A673 (cell line): Measurements from ENCODE around the gene PCBP1. TPM values are rescaled to one million over a fixed set of nuclear protein-coding genes. Genes with fewer than 3 reads are reported as not detected.
A peak's percentile ranks its signal among the peaks of the same experiment; 100 is the strongest.

Experiments used
- Bru-seq: library from RNA; stranded (reverse); fragments of 400-500 nt; gene quantifications from one replicate; lab custom pipeline; 2021; lab: Mats Ljungman, UMichigan
- BruChase-seq, 2 experiments: library from RNA; stranded (reverse); fragments of 400-500 nt; gene quantifications; one replicate each; lab custom pipeline; 2021; lab: Mats Ljungman, UMichigan
- BruUV-seq: library from RNA; stranded (reverse); fragments of 400-500 nt; replicated peaks from 2 replicates; lab custom pipeline; 2021; lab: Mats Ljungman, UMichigan
- CTCF ChIA-PET: fragments of 300-600 bp; sonication (Branson Sonifier 250); formaldehyde crosslinking; loops from one replicate; lab custom pipeline; 2022; ENCODE audit warnings: antibody characterized with exemption; lab: Charles Lee
- POLR2A ChIA-PET: fragments of 300-600 bp; sonication (Branson Sonifier 250); formaldehyde crosslinking; loops from one replicate; lab custom pipeline; 2022; ENCODE audit warnings: antibody characterized with exemption; ENCODE audit not compliant: low non-redundant PET; lab: Charles Lee
- DNase-seq: peaks from one replicate; pipeline ENCODE4 v3.0.0-alpha.2; 2015; ENCODE audit warnings: low spot score
- H3K27ac ChIP-seq: fragments of 200-600 bp; sonication (generic); 2 replicates; pipeline ENCODE4 v1.5.1; 2016; ENCODE audit warnings: mixed run types, low read depth, mild to moderate bottlenecking, mixed read lengths, antibody characterized with exemption, low read length; ENCODE audit not compliant: poor library complexity, severe bottlenecking
- H3K27me3 ChIP-seq: fragments of 200-600 bp; sonication (generic); replicated peaks from 2 replicates; pipeline ENCODE4 v1.6.1; 2017; ENCODE audit warnings: mixed run types, low read depth, mild to moderate bottlenecking, mixed read lengths, antibody characterized with exemption, low read length; ENCODE audit not compliant: insufficient read depth, poor library complexity
- H3K36me3 ChIP-seq: fragments of 200-600 bp; sonication (generic); 2 replicates; pipeline ENCODE4 v1.6.1; 2016; ENCODE audit warnings: mixed run types, mild to moderate bottlenecking, mixed read lengths, antibody characterized with exemption, low read length; ENCODE audit not compliant: insufficient read depth, poor library complexity, severe bottlenecking
- H3K4me1 ChIP-seq: fragments of 200-600 bp; sonication (generic); 2 replicates; pipeline ENCODE4 v1.6.1; 2017; ENCODE audit warnings: mixed run types, mild to moderate bottlenecking, mixed read lengths, antibody characterized with exemption, low read length; ENCODE audit not compliant: insufficient read depth, poor library complexity, severe bottlenecking
- H3K4me3 ChIP-seq: fragments of 200-600 bp; sonication (generic); 2 replicates; pipeline ENCODE4 v1.5.1; 2016; ENCODE audit warnings: low read depth, mixed run types, mild to moderate bottlenecking, mixed read lengths, low read length; ENCODE audit not compliant: poor library complexity, severe bottlenecking
- H3K9me3 ChIP-seq: fragments of 200-600 bp; sonication (generic); 2 replicates; pipeline ENCODE4 v1.6.1; 2016; ENCODE audit warnings: mixed run types, low read depth, mild to moderate bottlenecking, mixed read lengths, antibody characterized with exemption, low read length; ENCODE audit not compliant: poor library complexity, severe bottlenecking
- CTCF ChIP-seq: fragments of 300-800, 200-600 bp; sonication (generic); conservative IDR thresholded peaks from 2 replicates; pipeline ENCODE4 v1.5.1; 2017; ENCODE audit warnings: low read depth, mild to moderate bottlenecking, antibody characterized with exemption, low read length, moderate library complexity, mixed read lengths
- EZH2 ChIP-seq: fragments of 200-600 bp; sonication (generic); IDR thresholded peaks from 2 replicates; pipeline ENCODE4 v1.6.1; 2017; ENCODE audit warnings: borderline replicate concordance, low read depth, mild to moderate bottlenecking, mixed read lengths, antibody characterized with exemption, low read length; ENCODE audit not compliant: poor library complexity, severe bottlenecking
- intact Hi-C: fragments of 100-400 bp; cut with micrococcal nuclease; formaldehyde crosslinking; loops from one replicate; pipeline ENCODE4 v1.10.0; 2022; ENCODE audit not compliant: unreplicated experiment
- long read RNA-seq: library from polyadenylated mRNA; stranded (forward); transcript quantifications from one replicate; pipeline ENCODE4 v2.0.0, GENCODE V29; 2022
- total RNA-seq: library from RNA; stranded (reverse); gene quantifications from 2 replicates; pipeline ENCODE4 v1.2.3, GENCODE V29; 2021

The PCBP1 gene
- total RNA-seq (343 and 350 TPM in 2 replicates), Bru-seq, nascent RNA (percentile 98 among the genes with signal in this experiment), BruChase-seq, experiment 1, labeled RNA remaining after a 2-hour chase (percentile 100 among the genes with signal in this experiment), BruChase-seq, experiment 2, labeled RNA remaining after a 6-hour chase (percentile 100 among the genes with signal in this experiment)
- long read RNA-seq, transcript PCBP1-201 (1 exons, 1,750 nt) = major isoform, 402 of 402 reads
- long read RNA-seq, partial matches to known transcripts = 0 of 402 reads
- long read RNA-seq, other reads (novel, unspliced or antisense) = 0 of 402 reads

DNA sequence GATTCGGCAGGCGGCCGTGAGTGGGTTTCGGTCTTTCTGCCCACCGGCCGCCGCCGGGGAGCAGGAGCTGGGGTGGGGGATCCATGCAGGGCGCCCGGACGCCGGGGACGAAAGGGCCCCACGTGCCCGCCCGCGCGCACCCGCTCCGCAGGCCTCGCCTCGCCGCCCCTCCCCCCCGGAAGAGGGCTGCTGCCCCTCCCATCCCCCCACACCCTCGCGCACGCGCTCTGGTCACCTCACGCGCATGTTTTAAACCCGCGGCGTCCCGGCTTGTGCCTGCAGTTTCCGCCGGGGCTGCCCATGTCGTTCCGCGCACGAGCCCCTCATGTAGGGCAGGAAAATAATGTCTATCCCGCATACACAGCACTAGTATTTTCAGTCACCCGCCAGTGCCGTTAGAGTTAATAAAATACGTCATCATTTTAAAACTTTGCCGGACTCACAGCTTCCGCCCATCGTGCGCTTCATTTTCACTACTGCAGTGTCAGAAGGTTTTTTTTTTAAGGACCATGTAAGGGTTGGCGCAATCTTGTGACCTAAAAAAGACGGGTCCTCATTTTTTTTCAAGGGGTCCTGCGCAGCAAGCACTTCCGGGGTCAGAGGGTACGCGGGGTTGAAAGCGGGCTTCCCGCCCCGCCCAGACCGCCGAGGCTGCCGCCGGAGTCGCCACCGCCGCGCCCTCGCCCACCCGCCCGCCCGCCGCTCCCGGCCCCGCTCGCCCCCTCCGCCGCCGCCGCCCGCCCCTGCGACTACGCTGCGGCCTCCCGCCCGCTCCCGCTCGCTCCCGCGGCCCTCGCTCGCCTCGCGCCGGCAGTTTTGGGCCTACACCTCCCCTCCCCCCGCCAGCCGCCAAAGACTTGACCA is at the start of gene PCBP1:
TSS of gene PCBP1 (plus strand) at position 640 of the 864 bp plus-strand sequence. CDS start 267 bp downstream, outside the sequence.
- no peak for TF ChIP-seq CTCF
- no peak for TF ChIP-seq EZH2
- Histone ChIP-seq H3K27ac (peak within 1 kb of the TSS; percentile 100), H3K36me3 (peaks cover 26% of the 10 kb centered on the region), H3K4me1 (peaks cover 31% of the 10 kb centered on the region), H3K9me3 (no peaks in the 10 kb centered on the region), H3K27me3 (no peaks in the 10 kb centered on the region), H3K4me3 (peak within 1 kb of the TSS; percentile 85)
- ChIA-PET CTCF (no interaction called here), POLR2A (no interaction called here)
- BruUV-seq = no TSS peak
- DNase-seq = peak; percentile 95
- intact Hi-C loops = loop anchor here (1.0 to 2.0 kb wide), 2 partner anchors 37 to 56 kb away; no protein-coding TSS in a partner anchor

- H3K27me3 ChIP-seq = no peaks in the 10 kb centered on the region
- intact Hi-C loops = no loop called here
- DNase-seq = no peak
- H3K36me3 ChIP-seq = no peaks in the 10 kb centered on the region
- H3K27ac ChIP-seq = no peak overlapping the region
- H3K4me1 ChIP-seq = peaks cover 14% of the 10 kb centered on the region
- POLR2A ChIA-PET = no interaction called here
- no peak for TF ChIP-seq EZH2
- no peak for TF ChIP-seq CTCF
- H3K4me3 ChIP-seq = no peak overlapping the region
- no TSS peak for BruUV-seq
- H3K9me3 ChIP-seq = no peaks in the 10 kb centered on the region
- CTCF ChIA-PET = no interaction called here
These were observed 47.9 kb upstream of the PCBP1 start for GRCh38 chr2:70039366-70039765.

GRCh38 chr2:70041663-70042062 is 45.6 kb upstream of the PCBP1 start:
- BruUV-seq = no TSS peak
- H3K4me3 ChIP-seq = no peak overlapping the region
- no peaks in the 10 kb centered on the region for H3K36me3 ChIP-seq
- CTCF ChIA-PET = no interaction called here
- no peak for DNase-seq
- H3K9me3 ChIP-seq = no peaks in the 10 kb centered on the region
- no peaks in the 10 kb centered on the region for H3K27me3 ChIP-seq
- H3K27ac ChIP-seq = no peak overlapping the region
- no peak for TF ChIP-seq EZH2
- TF ChIP-seq CTCF = no peak
- intact Hi-C loops = no loop called here
- POLR2A ChIA-PET = no interaction called here
- H3K4me1 ChIP-seq = no peaks in the 10 kb centered on the region
